Skin of body (tissue), 2 donors: Measurements from ENCODE around the gene YEATS2. TPM values are rescaled to one million over a fixed set of nuclear protein-coding genes. Genes with fewer than 3 reads are reported as not detected.

Source experiments
- DNase-seq: peaks from one replicate; lab custom pipeline; 2025; lab: John Stamatoyannopoulos, UW
- total RNA-seq: library from RNA; depleted of rRNA; stranded (reverse); fragments of >200 nt; gene quantifications from one replicate; pipeline ENCODE4 v1.2.3, GENCODE V29; 2014

The YEATS2 gene
- total RNA-seq, 1 donor from 2014 or later = 29.5 TPM

DNA sequence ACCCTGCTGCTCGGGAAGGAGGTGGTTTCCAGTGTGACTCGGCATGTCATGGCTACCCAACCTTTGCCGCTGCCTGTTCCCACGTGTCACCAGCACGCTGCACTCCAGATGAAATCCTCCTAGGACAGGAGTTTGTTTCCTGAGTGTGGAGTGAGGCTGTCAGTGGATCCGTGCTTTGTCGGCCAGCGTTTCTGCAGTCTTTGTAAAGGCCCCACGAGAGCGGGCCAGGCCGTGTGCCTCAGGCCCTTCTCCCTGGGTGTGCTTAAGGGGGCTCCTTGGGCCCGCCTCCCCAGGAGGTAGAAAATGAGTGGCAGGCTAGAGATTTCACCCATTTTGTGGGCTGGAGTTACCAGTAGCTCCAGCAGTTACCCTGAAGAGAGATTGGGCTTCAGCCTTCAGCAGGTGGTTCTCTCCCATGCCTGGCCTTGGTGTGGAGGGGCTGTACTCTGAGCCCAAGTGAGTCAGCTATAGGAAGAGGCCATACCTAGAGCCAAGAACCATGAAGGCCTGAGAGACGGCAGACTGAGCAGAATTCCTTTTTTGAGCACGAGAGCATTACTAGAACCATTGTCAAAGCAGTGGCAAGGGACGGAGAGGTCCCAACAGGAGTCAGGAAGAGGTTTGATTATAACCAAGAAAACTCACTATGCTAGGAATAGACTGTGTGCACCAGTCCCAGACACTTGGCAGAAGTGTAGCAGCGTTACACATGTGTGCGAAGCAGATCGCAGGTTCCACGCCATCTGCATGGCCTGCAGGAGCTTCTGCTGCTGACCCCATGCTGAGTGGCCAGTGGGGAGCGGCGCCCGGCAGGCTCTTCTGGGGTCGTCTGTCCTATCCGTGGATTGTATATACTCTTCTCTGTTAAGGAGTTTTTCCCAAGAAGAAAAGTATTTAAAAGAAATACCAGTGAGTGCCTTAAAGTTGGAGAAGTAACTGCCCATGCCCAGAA is 113.3 kb downstream of the YEATS2 start:
- DNase-seq = no peak

DNA sequence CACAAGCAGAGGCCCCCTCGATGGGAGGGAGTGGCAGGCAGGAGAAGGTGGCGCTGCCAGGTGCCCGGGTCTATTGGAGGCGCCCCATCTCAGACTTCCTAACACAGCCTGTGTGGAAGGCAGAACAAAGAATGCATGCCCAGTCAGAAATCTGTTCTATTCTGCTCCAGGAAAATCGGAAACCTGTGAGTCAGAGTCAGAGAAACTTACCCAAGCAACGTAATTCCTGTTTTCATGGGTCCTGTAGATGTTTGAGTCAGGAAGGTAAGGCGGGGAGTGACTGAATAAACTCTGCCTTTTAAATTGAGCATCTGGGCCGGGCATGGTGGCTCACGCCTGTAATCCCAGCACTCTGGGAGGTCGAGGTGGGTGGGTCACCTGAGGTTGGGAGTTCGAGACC is 114.0 kb downstream of the YEATS2 start:
- no peak for DNase-seq

DNA sequence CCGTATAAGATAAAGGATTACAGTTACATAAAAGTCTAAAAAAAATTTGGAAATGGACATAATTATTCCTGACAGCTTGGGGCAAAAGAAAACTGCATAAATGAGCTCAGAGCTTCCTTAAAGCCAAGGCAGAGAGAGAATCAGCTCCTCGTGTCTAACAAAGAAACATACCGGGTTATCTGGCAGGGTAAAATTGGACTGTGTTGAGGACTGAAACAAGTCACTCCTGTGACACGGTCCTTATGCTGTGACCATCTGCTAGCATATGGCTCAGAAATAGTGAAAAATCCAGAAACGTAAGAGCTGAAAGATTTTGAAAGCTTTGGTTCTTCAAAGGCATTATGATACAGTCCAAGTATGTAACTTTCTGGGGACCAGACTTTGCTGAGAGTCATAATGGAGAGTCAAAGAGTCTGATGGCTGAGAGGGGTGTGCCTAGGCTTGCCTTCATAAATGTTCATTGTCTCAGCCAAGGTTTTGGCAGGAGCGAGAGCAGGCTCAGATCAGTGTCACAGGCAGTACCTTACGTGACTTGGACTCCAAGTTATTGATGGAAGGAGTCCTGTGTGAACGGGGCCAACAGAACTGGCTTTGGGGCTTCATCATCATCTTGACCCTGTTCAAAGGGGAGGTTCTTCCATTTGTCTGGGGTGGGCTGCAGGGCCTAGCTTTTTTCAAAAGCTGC is 115.3 kb downstream of the YEATS2 start:
- DNase-seq = no peak

DNA sequence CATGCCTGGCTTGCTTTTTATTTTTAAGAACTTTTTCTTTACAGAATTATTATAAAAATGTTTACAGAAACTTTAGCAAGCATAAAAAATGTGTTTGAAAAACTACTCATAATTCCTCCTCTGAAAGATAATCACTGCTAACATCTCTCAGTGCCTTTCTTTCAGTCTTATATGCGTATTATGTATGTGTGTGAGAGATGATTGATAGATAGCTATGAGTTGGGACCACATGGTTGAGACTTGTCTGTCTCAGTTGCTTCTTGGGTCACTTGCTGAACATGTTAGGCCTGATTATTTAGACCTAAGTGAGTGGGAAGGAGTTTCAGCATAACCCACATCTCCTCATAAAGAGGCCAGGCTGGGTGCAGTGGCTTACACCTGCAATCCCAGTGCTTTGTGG is 116.6 kb downstream of the YEATS2 start:
- DNase-seq = no peak

DNA sequence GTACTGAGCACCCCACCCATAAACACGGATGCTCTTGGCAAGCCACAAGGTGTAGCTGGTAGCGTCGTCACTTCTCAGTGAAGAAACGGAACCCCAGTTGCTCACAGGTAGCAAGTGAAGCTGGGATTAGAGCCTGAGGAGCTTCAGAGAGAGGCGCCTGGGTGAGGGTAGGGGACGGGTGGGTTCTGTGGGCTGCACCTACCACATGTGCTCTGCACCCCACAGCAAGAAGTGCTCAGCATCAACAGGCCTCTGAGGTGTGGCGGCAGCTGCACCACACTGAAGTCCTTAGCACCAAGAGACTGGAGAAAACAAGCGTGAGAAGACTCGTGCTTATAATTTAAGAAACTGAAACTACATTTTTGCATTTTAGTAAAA is 118.0 kb downstream of the YEATS2 start:
- DNase-seq = no peak

DNA sequence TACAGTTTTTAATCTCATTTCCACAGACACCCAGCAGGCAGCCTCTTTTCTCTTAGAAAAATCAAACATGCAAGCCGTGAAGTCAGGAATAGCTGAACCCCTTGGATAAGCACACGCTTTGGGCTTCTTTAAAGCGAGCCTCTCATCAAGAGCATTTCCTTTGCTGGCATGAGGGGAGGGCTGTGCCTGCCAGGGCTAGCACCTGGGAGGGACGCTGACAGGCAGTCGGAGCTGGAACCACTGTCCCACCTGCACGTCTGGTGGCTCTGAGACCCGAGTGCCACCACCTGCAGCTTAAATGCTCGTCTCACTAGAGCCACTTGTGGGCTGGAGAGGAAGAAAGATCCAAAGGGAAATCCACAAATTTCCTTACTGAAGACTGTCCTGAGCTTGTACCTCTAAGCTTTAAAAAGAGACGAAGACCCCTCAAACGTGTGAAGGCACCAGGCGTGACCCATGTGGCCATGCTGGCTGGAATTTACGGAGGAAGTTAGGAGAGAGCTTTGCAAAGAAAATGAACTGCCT is 118.4 kb downstream of the YEATS2 start:
- no peak for DNase-seq

DNA sequence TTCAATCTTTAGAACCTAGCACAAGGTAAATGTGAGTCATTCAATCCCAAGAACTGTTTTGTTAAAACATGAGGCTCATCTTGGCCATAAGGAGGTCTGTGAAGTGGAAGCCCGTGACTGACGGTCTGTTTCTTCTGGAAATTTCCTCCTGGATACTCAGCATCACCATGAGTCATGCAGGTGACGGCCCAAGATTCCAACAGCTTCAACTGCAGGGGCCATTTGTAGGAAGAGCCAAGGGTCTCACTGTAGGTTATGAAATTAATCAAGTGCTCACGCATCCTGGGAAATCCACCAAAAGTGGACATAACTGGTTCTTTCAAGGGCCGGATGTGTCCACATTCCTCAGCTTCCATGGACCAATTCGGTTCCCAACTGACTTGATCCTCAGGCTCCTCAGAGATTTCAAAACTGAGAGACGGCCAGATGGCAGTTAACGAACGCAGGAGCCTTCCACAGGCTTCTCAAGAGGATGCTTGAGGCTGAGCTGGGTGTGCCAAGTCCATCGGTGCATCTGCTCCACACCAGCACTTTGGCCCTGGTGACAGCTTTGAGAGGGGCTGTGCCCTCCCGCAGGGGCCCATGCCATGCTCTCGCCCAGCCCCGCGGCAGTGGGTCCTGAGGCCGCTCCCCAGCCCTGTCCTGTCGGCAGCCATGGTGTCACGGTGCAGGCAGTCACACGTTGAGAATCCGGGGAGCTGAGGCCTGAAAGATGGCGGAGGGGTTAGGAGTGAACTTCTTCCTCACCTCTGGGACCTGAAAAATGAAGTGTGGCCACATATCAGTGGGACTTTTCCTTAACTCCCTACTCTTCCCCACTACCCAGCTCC is 119.3 kb downstream of the YEATS2 start:
- no peak for DNase-seq

DNA sequence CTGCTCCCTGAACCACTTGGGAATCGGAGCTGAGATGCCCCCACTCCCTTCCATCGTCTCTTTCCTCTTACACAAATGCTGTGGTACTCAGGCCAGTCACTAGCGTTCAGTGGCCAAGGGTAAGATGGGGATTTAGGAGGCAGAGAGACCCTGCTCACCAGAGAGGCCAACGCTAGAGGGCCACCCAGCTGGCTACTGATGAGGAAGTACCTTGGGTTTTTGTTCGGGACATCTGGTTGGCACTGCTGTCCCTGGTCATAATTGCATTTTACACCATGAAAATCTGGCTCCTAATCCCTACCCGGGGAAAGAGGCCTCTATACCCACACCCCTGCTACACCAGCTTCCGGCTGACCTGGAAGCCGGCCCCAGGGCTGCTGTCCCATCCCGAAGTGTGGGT is 120.0 kb downstream of the YEATS2 start:
- DNase-seq = no peak

DNA sequence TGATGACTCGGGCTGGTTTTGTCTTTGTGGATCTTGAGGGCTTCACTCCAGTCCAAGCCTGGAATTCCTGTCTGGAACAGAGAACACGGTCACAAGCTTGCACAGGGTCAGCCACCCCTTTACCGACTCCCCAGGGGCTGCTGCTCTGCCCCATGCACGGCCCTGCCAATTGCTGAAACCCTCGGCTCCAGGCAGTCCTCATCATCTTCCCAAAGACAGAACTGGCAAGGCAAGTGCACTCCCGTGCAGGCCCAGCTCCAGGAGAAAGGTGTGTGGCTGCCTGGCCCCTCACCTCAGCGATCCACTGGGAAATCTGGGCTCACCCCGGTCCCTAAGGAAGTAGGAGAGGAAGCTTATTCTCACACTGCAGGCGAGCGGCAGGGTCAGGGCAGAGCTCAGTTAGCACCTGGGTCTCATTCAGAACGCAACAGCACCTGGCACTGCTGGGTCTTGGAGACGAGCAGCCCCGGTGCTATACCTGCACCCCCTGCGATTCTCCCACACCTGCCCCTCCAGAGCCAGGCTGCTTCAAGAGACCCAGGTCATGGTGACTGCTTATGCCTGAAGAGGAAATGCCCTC is 120.5 kb downstream of the YEATS2 start:
- no peak for DNase-seq

DNA sequence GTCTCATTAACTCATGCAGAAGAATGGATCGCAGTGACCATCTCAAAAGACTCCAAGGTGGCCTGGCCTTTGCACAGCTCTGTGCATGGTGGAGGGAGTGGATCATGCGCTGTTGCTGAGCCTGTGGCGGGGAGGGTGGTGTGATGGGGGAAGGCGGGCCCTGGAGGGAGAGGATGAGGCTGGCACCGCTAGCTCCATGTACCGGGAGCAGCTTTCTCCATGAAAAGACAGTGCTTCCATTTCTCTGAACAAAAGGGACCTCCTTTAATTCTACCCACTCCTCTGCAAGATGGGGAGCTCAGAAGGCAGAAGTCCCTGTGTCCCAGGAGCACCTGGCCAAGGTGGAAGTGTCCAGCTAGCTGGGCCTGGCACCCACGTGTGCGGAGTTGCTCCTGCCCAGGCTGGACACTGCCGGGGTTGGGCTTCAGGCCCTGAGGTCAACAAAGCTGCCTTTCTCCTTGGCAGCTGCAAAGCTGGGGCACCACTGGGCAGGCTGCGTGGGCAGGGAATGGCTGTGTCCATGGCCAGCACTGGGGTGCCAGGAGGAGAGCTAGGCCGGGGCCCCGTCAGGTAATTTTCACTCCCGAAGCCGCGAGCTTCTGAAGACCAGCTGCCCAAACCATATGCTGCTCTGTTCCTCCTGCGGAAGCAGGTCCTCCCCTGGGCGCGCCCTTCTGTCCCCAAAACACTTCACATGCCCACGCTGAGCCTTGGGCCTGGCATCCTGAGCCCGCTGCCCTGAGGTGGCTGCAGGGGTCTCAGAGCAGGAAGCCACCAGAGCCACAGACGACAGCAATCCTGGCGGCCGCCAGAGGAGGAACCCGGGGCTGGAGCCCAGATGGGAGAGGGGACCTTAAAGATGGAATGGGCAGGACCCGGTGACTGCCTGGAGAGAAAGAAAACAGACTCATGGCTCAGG is 121.4 kb downstream of the YEATS2 start:
- DNase-seq = no peak

DNA sequence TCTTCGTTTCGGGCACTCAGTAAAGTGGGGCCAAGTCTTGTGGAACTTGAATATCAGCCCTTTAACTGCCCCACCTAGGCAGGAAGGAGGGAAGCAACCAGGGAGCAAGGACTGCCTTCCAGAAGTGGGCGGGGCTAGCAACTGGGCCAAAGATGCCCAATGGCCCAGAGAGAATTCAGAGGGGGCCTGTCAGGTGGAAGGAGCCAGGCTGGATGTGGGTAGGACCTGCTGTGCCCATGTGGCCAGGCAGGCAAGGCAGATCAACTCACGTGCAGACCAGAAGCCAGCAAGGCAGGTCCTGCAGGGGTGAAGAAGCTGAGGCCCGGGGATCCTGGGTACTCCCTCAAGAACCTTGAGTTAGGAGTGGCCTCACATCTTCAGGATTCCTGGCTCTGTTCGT is 122.2 kb downstream of the YEATS2 start:
- no peak for DNase-seq

DNA sequence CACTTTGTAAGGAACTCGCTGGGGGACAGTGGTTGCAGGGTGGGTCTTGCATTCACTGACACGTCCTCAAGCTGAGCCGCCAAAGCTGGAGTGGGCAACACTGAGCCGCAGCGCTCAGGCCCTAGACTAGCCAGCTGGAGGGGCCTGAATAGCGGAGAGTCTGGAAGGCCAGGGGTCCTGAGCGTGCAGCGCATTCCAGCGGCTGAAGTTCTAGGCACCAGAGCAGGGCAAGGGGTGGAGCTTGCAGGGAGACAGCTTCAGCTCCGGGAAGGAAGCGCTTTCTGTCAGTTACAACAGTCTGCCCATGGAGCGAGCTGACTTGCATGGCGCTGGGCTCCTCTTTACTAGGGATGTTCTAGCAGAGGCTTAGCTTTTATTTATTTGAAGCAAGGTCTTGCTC is 125.0 kb downstream of the YEATS2 start:
- DNase-seq = no peak

DNA sequence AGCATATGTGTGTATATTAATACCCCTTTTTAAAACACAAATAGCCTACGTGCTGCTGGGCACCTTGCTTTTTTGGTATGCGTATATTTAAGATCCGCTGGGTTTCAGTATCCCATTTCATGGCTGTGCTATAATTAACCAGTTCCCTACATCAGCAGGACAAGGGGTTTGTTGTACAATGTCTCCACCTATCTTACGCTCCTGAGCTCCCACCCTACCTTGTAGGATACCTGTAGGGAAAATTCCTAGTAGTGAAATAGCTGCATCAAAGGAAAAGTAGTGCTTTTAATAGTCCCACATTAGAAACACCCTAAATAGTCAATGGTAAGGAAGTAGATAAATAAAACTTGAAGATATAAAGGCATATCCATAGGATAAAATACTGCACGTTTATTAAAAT is 126.4 kb downstream of the YEATS2 start:
- no peak for DNase-seq

DNA sequence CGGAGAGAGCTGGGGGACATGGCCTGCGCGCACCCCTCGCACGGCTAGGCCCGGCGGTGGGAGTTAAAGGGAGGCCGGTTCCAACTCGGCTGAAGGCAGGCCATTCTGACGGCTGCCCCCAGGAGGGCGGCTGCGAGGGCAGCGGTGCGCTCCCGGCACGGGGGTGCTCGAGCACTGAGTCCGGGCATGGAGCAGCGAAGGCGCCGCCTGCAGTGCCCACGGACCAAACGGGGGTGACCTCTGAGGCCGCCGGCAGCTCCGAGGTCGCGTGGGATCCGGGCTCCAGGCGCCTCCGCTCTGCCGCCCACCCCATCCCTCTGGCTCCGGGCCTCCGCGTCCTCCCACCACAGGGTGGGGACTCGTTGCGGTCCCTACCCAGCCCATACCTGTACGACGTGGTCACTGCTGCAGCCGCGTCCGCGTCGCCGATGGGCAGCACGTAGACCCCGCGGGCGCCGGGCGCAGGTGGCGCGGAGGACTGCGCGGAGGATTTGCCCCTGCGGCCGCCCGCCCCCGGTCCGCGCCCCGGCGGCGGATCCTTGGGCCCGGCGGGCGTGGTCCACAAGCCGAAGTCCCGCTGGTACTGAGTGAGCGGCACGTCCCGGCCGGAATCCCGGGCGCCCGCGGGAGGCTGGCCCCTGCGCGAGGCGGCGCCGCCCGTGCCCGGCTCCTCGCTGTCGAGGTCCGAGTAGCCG is 127.3 kb downstream of the YEATS2 start:
- DNase-seq = no peak

DNA sequence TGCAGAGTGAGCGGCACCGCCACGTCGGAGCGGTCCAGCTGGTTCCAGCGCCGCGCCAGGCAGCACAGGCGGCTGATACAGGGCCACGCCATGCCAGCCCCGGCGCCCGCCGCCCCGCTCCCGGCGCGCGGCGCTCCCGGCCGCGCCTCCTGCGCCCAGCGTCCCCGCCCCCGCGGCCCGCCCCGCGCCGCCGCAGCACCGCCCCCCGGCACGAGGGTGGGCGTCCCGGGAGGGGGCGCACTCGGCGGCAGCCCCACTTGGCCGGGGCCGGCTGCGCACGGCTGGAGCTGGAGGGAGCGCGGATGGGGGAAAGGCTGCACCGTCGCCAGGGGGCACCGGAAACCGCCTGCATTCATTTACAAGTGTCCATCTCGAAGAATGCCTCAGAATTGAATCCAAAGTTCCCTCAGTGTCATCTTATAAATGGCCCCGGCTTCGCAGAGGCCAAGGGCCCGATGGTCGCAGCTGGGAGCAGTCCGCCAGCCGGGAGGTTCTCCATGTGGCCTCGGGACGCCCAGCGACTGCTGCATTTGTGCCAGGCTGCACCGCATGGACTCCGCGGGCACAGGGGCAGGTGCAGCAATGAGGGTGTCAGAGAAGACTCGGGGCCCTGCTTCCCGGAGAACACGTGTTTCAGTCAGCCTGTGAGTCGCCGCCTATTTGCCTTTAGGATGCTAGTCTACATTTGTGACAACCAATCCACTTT is 128.0 kb downstream of the YEATS2 start, which contains the start of gene MAP6D1:
Gene MAP6D1, minus strand, starts transcription at position 122 of the 706 bp plus-strand sequence. Its CDS starts 30 bp downstream, at position 92.
- peak; percentile 23 for DNase-seq

DNA sequence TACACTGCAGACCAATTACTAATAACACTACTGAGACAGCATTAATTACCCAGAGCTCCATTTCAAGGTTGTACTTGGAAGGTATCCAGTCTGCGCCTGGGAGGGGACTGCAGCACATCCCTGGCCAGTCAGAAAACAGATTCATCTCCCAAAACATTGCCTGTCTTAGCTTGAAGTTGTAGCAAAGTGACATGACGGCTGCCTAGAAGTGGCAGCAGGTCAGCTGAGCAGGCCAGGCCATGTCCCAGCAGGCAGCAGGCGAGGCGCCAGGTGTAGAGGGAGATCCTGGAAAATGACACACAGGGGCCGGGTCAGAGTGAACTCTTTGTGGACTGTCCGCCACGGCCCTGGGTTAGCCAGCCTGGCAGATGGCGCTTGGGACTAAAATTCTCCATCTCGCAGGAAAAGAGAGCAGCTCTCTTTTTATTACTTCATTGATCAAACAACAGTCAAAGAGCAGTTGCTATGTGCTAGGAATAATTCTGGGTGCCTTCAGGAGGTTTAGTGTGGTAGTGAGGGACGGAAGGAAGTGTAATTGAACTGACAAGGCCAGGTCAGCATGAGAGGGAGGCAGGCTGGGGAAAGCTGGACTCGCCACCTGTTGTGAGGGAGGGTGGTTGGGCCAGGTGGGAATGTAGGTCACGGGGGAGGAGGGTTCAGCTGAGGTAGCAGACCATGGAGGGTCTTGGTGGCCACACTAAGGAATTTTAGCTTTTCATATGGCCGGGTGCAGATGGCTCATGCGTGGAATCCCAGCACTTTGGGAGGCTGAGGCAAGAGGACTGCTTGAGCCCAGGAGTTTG is 129.1 kb downstream of the YEATS2 start:
- no peak for DNase-seq

DNA sequence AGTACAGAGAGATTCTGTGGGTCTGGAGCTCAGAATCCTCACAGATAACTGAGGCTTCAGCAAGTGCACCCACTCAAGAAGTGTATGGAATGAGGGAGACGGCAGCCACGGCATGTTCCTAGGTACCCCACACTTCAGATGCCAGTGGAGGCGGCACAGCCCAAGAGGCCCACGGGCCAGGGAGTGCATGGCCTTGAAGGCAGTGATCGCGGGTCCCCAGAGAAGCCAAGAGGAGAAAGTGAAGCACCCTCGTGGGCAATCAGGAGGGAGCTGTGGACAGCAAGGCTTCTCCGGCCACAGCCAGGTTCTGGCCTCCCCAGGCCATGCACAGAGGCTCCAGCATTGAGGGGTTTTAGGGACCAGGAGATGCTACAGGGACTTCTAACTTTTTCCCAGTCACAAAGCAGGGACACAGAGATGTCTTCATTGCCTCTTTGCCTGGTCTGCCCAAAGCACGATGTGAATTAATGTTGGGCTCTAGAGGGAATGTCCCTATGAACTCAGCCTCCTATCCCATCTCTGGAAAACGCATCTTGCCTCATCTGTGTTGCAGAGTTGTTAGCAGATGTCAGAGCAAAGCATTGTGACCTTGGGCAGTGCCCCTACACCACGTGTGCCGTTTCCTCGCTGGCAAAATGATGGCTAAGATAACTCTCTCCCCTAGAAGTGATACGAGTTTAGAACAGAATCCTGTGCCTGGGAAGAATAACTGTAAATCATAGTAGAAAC is 130.4 kb downstream of the YEATS2 start:
- DNase-seq = no peak
